Cardiac atrium fibroblast (primary cell): ENCODE results near the gene PRAMEF14. TPM values are rescaled to one million over a fixed set of nuclear protein-coding genes. Genes with fewer than 3 reads are reported as not detected.

Experiments
- total RNA-seq: library from RNA; depleted of rRNA; stranded (reverse); fragments of >200 nt; gene quantifications from 2 replicates; pipeline ENCODE4 v1.2.3, GENCODE V29; 2015

PRAMEF14 gene
- not detected in 2 replicates for total RNA-seq

GRCh38 chr1:13347034-13347433, at the start of gene PRAMEF14:
PRAMEF14 (minus strand) TSS chr1:13347134; CDS start chr1:13345314, 1,820 bp downstream.

GRCh38 chr1:13389332-13389731, 42.4 kb upstream of the PRAMEF14 start, which contains the start of gene PRAMEF17:
PRAMEF17 (plus strand) TSS chr1:13389632; CDS start chr1:13389658, 26 bp downstream.

GRCh38 chr1:13315281-13315680, 31.7 kb downstream of the PRAMEF14 start, which contains the start of gene PRAMEF15:
PRAMEF15 (plus strand) TSS chr1:13315581; CDS start chr1:13318408, 2,827 bp downstream.

GRCh38 chr1:13303239-13303638, 43.7 kb downstream of the PRAMEF14 start, which contains the start of gene PRAMEF33:
PRAMEF33 (plus strand) TSS chr1:13303539; CDS start chr1:13305955, 2,416 bp downstream.

Other genes starting within 250 kb of the PRAMEF14 start
- not detected in 2 replicates for gene HNRNPCL2, start 230.3 kb downstream of the PRAMEF14 start, total RNA-seq
- not detected in 2 replicates for gene PRAMEF26, start 191.1 kb downstream of the PRAMEF14 start, total RNA-seq
- gene HNRNPCL4, start 181.5 kb downstream of the PRAMEF14 start, total RNA-seq: not detected in 2 replicates
- not detected in 2 replicates for gene PRAMEF9, start 175.3 kb downstream of the PRAMEF14 start, total RNA-seq
- gene PRAMEF13, start 145.7 kb downstream of the PRAMEF14 start, total RNA-seq: not detected in 2 replicates
- not detected in 2 replicates for gene PRAMEF18, start 121.0 kb downstream of the PRAMEF14 start, total RNA-seq
- not detected in 2 replicates for gene PRAMEF5, start 92.9 kb downstream of the PRAMEF14 start, total RNA-seq
- not detected in 2 replicates for gene PRAMEF8, start 62.0 kb downstream of the PRAMEF14 start, total RNA-seq
- gene PRAMEF33, start 43.6 kb downstream of the PRAMEF14 start, total RNA-seq: not detected in 2 replicates
- gene PRAMEF15, start 31.6 kb downstream of the PRAMEF14 start, total RNA-seq: not detected in 2 replicates
- not detected in 2 replicates for gene PRAMEF19, start 24.8 kb upstream of the PRAMEF14 start, total RNA-seq
- gene PRAMEF17, start 42.5 kb upstream of the PRAMEF14 start, total RNA-seq: not detected in 2 replicates
- not detected in 2 replicates for gene PRAMEF20, start 63.3 kb upstream of the PRAMEF14 start, total RNA-seq
- not detected in 2 replicates for gene LRRC38, start 166.9 kb upstream of the PRAMEF14 start, total RNA-seq
- gene PDPN, start 236.7 kb upstream of the PRAMEF14 start, total RNA-seq: 0.90 and 4.1 TPM in 2 replicates